BJ (cell line): ENCODE results near the gene SCYL2. TPM values are rescaled to one million over a fixed set of nuclear protein-coding genes. Genes with fewer than 3 reads are reported as not detected.
"Not testable (repeated sequence)": the region's sequence is repeated elsewhere in the genome, so short reads cannot be mapped to it uniquely, and the experiment has no call there.

ENCODE experiments used
- CTCF ChIA-PET: fragments of 350-600 bp; formaldehyde crosslinking; extraction: SDS; loops from one replicate; lab custom pipeline; 2021; ENCODE audit warnings: antibody characterized with exemption, inconsistent platforms; lab: Yijun Ruan, JAX
- POLR2A ChIA-PET: fragments of 300-600 bp; sonication (Branson Sonifier 250); formaldehyde crosslinking; extraction: SDS; loops from one replicate; lab custom pipeline; 2021; ENCODE audit warnings: antibody characterized with exemption; lab: Charles Lee
- DNase-seq: peaks from one replicate; pipeline ENCODE4 v3.0.0-alpha.2; 2011; ENCODE audit warnings: low read depth
- H3K27me3 ChIP-seq: 2 replicates; pipeline ENCODE4 v1.6.0; 2011; ENCODE audit warnings: low read length; ENCODE audit not compliant: control insufficient read depth, insufficient read depth
- H3K36me3 ChIP-seq: 2 replicates; pipeline ENCODE4 v1.5.1; 2011; ENCODE audit warnings: low read length; ENCODE audit not compliant: control insufficient read depth, insufficient read depth
- H3K4me3 ChIP-seq: 2 replicates; pipeline ENCODE4 v1.5.1; 2011; ENCODE audit warnings: low read depth, mild to moderate bottlenecking, control low read depth, low read length
- CTCF ChIP-seq: IDR thresholded peaks from 2 replicates; pipeline ENCODE4 v1.5.1; 2011; ENCODE audit warnings: low read depth, mild to moderate bottlenecking, control low read depth, inconsistent platforms, low read length, moderate library complexity; ENCODE audit not compliant: insufficient read depth
- polyA plus RNA-seq: library from polyadenylated mRNA; depleted of rRNA; stranded (reverse); fragments of >200 nt; gene quantifications from 2 replicates; pipeline ENCODE4 v1.2.3, GENCODE V29; 2011

Gene SCYL2
- polyA plus RNA-seq, 1 experiment, result 12.4 TPM

- peak overlapping the region; percentile 49 for H3K4me3 ChIP-seq
- no peak for TF ChIP-seq CTCF
- H3K36me3 ChIP-seq, result no peaks in the 10 kb centered on the region
- no peak for DNase-seq
- ChIA-PET CTCF (interaction anchor here (1.2 kb wide), 1 partner anchor 10 kb away, joined by 3 read pairs; no protein-coding TSS in a partner anchor), POLR2A (no interaction called here)
- no peaks in the 10 kb centered on the region for H3K27me3 ChIP-seq
Observed at GRCh38 chr12:100268835-100269564, 2.0 kb downstream of the SCYL2 start.

- Histone ChIP-seq H3K36me3 (no peaks in the 10 kb centered on the region), H3K27me3 (no peaks in the 10 kb centered on the region), H3K4me3 (no peak overlapping the region)
- POLR2A ChIA-PET, result no interaction called here
- no peak for TF ChIP-seq CTCF
- CTCF ChIA-PET, result no interaction called here
- DNase-seq, result no peak
Observed at GRCh38 chr12:100273782-100274181, 6.8 kb downstream of the SCYL2 start.

GRCh38 chr12:100274291-100274690 lies 7.3 kb downstream of the SCYL2 start:
- Histone ChIP-seq H3K27me3 (no peaks in the 10 kb centered on the region), H3K36me3 (no peaks in the 10 kb centered on the region), H3K4me3 (no peak overlapping the region)
- ChIA-PET CTCF (no interaction called here), POLR2A (no interaction called here)
- no peak for DNase-seq
- TF ChIP-seq CTCF, result no peak

GRCh38 chr12:100279159-100279558 lies 12.2 kb downstream of the SCYL2 start:
- H3K4me3 ChIP-seq, result no peak overlapping the region
- TF ChIP-seq CTCF, result no peak
- DNase-seq, result no peak
- no peaks in the 10 kb centered on the region for H3K36me3 ChIP-seq
- ChIA-PET CTCF (interaction anchor here (0.9 to 1.1 kb wide), 2 partner anchors 10 to 11 kb away, joined by 3 to 5 read pairs; no protein-coding TSS in a partner anchor), POLR2A (no interaction called here)
- no peaks in the 10 kb centered on the region for H3K27me3 ChIP-seq

DNA sequence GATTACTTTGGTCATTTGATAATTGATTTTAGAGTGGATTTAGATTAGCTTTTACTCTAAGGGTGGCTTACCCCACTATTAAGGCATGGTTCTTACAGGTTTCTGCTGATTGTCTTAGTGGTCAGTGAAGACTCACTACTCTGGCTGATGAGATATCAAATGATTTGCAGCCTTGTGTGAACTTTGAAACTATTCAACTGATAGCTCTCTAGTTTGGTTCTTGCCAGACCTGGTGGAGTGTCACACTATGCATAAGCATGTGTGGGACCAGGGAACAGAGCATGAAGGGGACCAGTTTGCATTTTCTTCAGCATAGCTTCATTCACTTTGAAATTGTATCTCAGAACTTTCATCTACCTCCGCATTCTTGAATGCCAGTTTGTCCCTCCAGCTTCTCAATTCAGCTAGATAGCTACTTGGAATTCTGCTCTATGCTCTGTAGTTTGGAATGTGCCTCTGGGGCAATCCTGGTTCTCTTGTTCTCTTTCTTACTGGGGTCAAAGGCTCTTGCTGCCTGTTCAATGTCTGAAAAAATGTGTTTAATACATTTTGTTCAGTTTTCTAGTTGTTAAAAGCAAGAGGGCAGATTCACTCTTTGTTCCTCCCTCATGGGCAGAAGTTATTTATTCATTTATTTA lies 12.7 kb downstream of the SCYL2 start:
- TF ChIP-seq CTCF, result no peak
- Histone ChIP-seq H3K36me3 (no peaks in the 10 kb centered on the region), H3K4me3 (no peak overlapping the region), H3K27me3 (no peaks in the 10 kb centered on the region)
- ChIA-PET CTCF (interaction anchor here (1.1 kb wide), 1 partner anchor 12 kb away, joined by 5 read pairs; no protein-coding TSS in a partner anchor), POLR2A (no interaction called here)
- DNase-seq, result no peak

GRCh38 chr12:100284556-100284955 lies 17.6 kb downstream of the SCYL2 start:
- H3K27me3 ChIP-seq, H3K36me3 ChIP-seq, H3K4me3 ChIP-seq, DNase-seq, POLR2A ChIA-PET: not testable (repeated sequence)
- CTCF ChIA-PET, result interaction anchor here (0.6 to 0.7 kb wide), 2 partner anchors 88 to 249 kb away, joined by 3 read pairs; no protein-coding TSS in a partner anchor
